AG04449 (cell line): Measurements from ENCODE around the gene LPCAT1.

ENCODE experiments used
- CTCF ChIA-PET: fragments of 350-600 bp; formaldehyde crosslinking; extraction: SDS; loops from one replicate; lab custom pipeline; 2021; ENCODE audit warnings: antibody characterized with exemption; lab: Yijun Ruan, JAX
- POLR2A ChIA-PET: fragments of 400-600, 350-600 bp; formaldehyde crosslinking; extraction: SDS; loops from one replicate; lab custom pipeline; 2020; ENCODE audit warnings: antibody characterized with exemption, inconsistent platforms; lab: Yijun Ruan, JAX
- DNase-seq: peaks from one replicate; pipeline ENCODE4 v3.0.0-alpha.2; 2010; ENCODE audit warnings: low read depth, low spot score
- H3K4me3 ChIP-seq: 2 replicates; pipeline ENCODE4 v1.5.1; 2011; ENCODE audit warnings: low read depth, mild to moderate bottlenecking, control low read depth, low read length
- CTCF ChIP-seq: IDR thresholded peaks from one replicate; pipeline ENCODE4 v1.5.1; 2011; ENCODE audit warnings: mild to moderate bottlenecking, moderate library complexity, low read length, control low read depth, inconsistent platforms; ENCODE audit not compliant: insufficient read depth; ENCODE audit errors: missing control alignments

The LPCAT1 gene

GRCh38 chr5:1544294-1544961, 20.7 kb upstream of the LPCAT1 start:
- ChIA-PET CTCF (no interaction called here), POLR2A (no interaction called here)
- no peak overlapping the region for H3K4me3 ChIP-seq
- no peak for TF ChIP-seq CTCF
- DNase-seq: no peak

DNA sequence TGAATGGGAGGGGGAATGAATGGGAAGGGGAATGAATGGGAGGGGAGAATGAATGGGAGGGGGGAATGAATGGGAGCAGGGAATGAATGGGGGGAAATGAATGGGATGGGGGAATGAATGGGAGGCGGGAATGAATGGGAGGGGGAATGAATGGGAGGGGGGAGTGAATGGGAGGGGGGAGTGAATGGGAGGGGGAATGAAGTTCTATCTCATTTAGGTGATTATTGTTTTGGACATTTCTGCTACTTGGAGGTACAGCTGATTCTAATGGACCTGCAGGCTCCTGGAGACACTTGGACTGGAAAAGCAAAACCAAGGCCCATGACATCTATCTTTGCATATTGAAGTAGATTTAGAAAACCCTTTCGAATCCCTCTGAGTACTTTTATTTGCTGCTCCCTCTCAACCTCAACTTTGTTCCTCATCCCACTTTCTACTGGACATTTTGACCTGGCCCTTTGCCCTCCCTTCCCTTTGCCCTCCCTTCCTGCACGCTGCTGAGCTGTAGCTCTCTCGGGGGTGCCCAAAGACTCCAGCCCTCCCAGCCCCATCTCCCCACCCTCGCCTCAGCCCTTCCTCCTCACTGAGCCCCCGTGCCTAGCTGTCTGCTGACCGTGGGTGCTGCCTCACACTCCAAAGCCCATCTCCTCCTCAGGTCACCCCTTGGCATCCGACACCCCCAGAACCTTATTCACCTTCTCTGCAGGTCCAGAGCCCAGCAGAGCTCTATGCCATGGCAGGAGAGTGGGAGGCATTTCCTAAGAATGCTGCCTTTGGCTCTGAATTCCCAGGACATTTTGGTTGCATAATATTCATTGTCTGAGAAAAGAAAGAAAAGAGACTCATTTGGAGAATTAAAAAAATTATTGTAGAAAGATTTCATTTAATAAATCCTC, 19.9 kb upstream of the LPCAT1 start:
- TF ChIP-seq CTCF: no peak
- DNase-seq: no peak
- ChIA-PET POLR2A (no interaction called here), CTCF (no interaction called here)
- H3K4me3 ChIP-seq: no peak overlapping the region

DNA sequence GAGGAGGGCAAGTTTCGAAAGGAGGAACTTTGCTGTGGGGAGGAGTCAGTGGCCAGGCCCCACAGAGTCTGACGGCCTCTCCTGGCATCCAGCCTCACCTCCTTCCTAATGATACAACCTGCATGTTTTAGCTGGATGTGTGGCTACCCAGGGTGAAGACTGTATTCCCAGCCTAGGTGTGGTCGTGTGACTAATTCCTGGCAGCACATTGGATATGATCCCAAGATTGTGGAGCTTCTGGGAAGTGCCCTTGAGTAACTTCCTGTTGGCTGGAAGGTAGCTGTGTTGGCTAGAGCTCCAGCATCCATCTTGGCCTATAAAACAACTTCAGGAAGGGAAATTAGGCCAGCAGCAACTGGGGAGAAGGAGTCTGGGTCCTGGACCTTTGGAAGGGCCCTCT, 19.0 kb upstream of the LPCAT1 start:
- H3K4me3 ChIP-seq: no peak overlapping the region
- DNase-seq: no peak
- TF ChIP-seq CTCF: no peak
- POLR2A ChIA-PET: no interaction called here
- CTCF ChIA-PET: no interaction called here

- ChIA-PET POLR2A (no interaction called here), CTCF (no interaction called here)
- H3K4me3 ChIP-seq: no peak overlapping the region
- DNase-seq: no peak
- TF ChIP-seq CTCF: no peak
Measured at GRCh38 chr5:1541702-1542400, 18.1 kb upstream of the LPCAT1 start.

DNA sequence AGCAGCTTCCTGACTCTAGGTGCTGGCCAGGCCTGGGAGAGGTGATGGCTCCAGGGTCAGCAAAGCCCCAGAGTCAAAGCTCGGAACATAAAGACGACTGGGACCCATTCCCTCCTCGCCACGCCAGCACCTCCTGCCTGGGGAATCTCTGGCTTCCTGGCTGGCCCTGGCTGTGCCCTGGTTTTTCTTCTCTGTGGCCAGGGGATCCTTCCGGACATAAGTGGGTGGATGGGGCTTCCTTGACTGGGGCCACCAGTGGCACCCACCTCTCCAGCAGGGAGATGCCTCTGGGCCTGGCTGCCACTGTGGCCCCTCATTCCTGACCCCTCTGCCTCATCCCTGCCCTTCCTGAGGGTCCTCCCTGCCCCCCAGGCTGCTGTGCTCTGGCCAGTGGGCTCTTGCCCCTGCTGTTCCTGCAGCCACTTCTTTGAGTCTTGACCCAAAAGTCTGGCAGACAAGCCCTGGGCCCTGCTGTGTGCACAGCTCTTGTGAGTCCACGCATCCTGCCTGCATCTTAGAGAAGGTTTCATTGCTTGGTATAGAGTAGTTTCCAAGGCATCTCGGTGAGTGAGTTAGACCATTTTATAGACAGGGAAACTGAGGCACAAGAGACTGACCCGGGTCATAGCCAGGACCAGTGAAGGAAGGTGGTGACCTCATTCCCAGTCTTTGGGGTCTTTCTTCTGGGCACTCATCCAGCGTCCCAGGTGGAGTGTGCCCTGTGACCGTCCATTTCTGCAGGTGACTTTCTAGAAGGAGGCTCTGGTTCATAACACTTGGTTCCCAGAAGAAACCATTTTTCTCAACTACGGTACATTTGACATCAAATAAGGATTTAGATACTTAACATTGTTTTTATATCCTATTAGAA, 17.3 kb upstream of the LPCAT1 start:
- no peak for DNase-seq
- no peak for TF ChIP-seq CTCF
- no peak overlapping the region for H3K4me3 ChIP-seq
- CTCF ChIA-PET: no interaction called here
- POLR2A ChIA-PET: no interaction called here
